Osteoblast (primary cell): Measurements from ENCODE around the gene GTF3C4. TPM values are rescaled to one million over a fixed set of nuclear protein-coding genes. Genes with fewer than 3 reads are reported as not detected.

Experiments
- DNase-seq: peaks from one replicate; pipeline ENCODE4 v3.0.0; 2011; ENCODE audit warnings: low spot score, mixed read lengths; ENCODE audit not compliant: insufficient read length; ENCODE audit errors: missing footprints
- H2AFZ ChIP-seq: 2 replicates; pipeline ENCODE4 v1.6.0; 2011; ENCODE audit warnings: mild to moderate bottlenecking, low read length
- H3K27ac ChIP-seq: 2 replicates; pipeline ENCODE4 v1.5.1; 2011; ENCODE audit warnings: mild to moderate bottlenecking, low read depth, low read length, moderate library complexity
- H3K27me3 ChIP-seq: 2 replicates; pipeline ENCODE4 v1.6.0; 2012; ENCODE audit warnings: mild to moderate bottlenecking, control low read depth, inconsistent platforms, low read length, moderate library complexity; ENCODE audit not compliant: insufficient read depth
- H3K36me3 ChIP-seq: 2 replicates; pipeline ENCODE4 v1.5.1; 2011; ENCODE audit warnings: mild to moderate bottlenecking, low read length, control low read depth, moderate library complexity; ENCODE audit not compliant: insufficient read depth
- H3K4me1 ChIP-seq: 2 replicates; pipeline ENCODE4 v1.5.1; 2011; ENCODE audit warnings: mild to moderate bottlenecking, low read length, control low read depth, moderate library complexity; ENCODE audit not compliant: insufficient read depth
- H3K4me2 ChIP-seq: 2 replicates; pipeline ENCODE4 v1.6.0; 2011; ENCODE audit warnings: mild to moderate bottlenecking, low read length; ENCODE audit not compliant: insufficient read depth
- H3K4me3 ChIP-seq: fragments of 200-600 bp; sonication (generic); 3 replicates; pipeline ENCODE4 v1.5.1; 2012; ENCODE audit warnings: mild to moderate bottlenecking, low read length, inconsistent platforms; ENCODE audit not compliant: insufficient read depth
- H3K79me2 ChIP-seq: 2 replicates; pipeline ENCODE4 v1.6.0; 2012; ENCODE audit warnings: mild to moderate bottlenecking, low read length, control low read depth, inconsistent platforms; ENCODE audit not compliant: insufficient read depth
- H3K9me3 ChIP-seq: 2 replicates; pipeline ENCODE4 v1.5.1; 2011; ENCODE audit warnings: low read depth, low read length, control low read depth
- H4K20me1 ChIP-seq: 2 replicates; pipeline ENCODE4 v1.6.0; 2012; ENCODE audit warnings: mild to moderate bottlenecking, low read length, control low read depth; ENCODE audit not compliant: insufficient read depth
- total RNA-seq: library from RNA; depleted of rRNA; stranded (reverse); fragments of >200 nt; gene quantifications from 2 replicates; pipeline ENCODE4 v1.2.3, GENCODE V29; 2012
- TF ChIP-seq, protein P1 (sequence below): IDR thresholded peaks from 2 replicates; pipeline ENCODE4 v1.5.1; 2011; ENCODE audit warnings: mild to moderate bottlenecking, low read depth, low read length, moderate library complexity; ENCODE audit errors: extremely low read depth

Gene GTF3C4
- total RNA-seq, 1 donor = 21.7 TPM

DNA sequence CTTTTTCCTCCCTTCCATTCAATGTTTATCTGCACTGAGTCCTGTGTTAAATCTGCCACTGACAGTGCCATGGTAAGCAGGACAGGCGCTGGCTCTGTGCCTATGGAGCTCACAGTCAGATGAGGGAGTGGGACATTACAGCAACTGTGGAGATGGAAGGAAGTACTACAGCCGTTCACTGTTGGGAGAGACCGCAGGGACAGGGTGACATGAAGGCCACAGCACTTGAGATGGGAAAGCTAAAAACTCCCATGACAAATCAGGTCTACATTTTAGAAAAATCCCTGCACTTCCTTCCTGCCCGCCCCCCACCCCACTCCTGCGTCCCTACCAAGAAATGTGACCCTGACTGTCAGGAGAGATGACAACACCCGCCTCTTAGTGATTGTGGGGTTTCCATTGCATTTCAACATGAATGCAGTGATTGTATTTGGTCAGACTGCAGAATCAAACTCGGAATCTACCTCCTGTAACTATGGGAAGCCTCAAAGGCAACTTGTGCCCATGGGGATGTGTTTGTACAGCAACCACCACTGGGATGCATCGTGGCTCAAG is 56.4 kb downstream of the GTF3C4 start:
- H3K79me2 ChIP-seq = no peaks in the 10 kb centered on the region
- H3K27me3 ChIP-seq = peaks cover 8% of the 10 kb centered on the region
- no peak overlapping the region for H3K4me2 ChIP-seq
- no peak overlapping the region for H3K27ac ChIP-seq
- DNase-seq = no peak
- TF ChIP-seq, protein P1, sequence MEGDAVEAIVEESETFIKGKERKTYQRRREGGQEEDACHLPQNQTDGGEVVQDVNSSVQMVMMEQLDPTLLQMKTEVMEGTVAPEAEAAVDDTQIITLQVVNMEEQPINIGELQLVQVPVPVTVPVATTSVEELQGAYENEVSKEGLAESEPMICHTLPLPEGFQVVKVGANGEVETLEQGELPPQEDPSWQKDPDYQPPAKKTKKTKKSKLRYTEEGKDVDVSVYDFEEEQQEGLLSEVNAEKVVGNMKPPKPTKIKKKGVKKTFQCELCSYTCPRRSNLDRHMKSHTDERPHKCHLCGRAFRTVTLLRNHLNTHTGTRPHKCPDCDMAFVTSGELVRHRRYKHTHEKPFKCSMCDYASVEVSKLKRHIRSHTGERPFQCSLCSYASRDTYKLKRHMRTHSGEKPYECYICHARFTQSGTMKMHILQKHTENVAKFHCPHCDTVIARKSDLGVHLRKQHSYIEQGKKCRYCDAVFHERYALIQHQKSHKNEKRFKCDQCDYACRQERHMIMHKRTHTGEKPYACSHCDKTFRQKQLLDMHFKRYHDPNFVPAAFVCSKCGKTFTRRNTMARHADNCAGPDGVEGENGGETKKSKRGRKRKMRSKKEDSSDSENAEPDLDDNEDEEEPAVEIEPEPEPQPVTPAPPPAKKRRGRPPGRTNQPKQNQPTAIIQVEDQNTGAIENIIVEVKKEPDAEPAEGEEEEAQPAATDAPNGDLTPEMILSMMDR = no peak
- no peak overlapping the region for H2AFZ ChIP-seq
- H4K20me1 ChIP-seq = no peaks in the 10 kb centered on the region
- no peaks in the 10 kb centered on the region for H3K9me3 ChIP-seq
- no peak overlapping the region for H3K4me3 ChIP-seq
- no peaks in the 10 kb centered on the region for H3K36me3 ChIP-seq
- no peaks in the 10 kb centered on the region for H3K4me1 ChIP-seq

DNA sequence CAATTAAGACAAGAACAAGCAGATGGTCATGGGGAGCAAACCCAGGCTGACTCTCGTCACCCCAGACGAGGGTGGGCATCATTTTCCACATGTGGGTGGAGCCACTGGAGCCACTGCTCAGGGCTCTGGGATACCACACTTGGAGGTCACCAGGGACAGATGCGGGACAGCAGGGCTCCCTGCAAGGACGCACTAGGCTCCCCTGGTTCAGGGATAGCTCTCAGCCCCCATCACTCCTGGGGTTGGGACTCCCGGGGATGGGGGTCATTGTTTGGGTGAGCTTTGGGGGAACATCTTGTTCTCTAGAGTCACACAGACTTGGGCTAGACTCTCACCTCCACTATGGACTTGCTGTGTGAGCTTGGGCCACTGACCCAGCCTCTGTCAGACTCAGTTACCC is 57.8 kb downstream of the GTF3C4 start:
- no peaks in the 10 kb centered on the region for H4K20me1 ChIP-seq
- no peaks in the 10 kb centered on the region for H3K36me3 ChIP-seq
- H3K27ac ChIP-seq = no peak overlapping the region
- no peaks in the 10 kb centered on the region for H3K4me1 ChIP-seq
- H2AFZ ChIP-seq = no peak overlapping the region
- H3K27me3 ChIP-seq = peaks cover 8% of the 10 kb centered on the region
- H3K4me2 ChIP-seq = no peak overlapping the region
- DNase-seq = no peak
- H3K9me3 ChIP-seq = no peaks in the 10 kb centered on the region
- H3K4me3 ChIP-seq = no peak overlapping the region
- TF ChIP-seq, protein P1 = no peak
- H3K79me2 ChIP-seq = no peaks in the 10 kb centered on the region

DNA sequence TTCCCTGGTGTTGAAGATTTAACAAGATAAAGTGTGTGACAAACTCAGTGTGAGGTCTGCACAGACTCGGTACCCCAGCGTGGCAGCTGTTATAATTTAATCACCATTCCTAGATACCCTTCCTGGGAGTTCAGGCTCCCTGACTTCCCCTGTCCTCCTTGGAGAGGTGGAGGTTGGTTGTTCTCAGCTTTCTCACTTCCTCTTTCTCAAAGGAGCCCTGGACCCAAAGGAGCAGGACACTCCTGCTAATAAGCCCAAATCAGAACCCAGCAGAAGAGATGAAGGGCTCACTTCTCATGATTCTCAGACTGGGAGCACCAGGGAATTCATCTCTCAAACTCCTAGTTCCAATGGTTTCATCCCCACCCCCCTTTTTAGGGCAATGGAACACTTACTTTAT is 58.2 kb downstream of the GTF3C4 start:
- Histone ChIP-seq H3K4me2 (no peak overlapping the region), H3K4me1 (no peaks in the 10 kb centered on the region), H3K27me3 (peaks cover 8% of the 10 kb centered on the region), H3K79me2 (no peaks in the 10 kb centered on the region), H3K9me3 (no peaks in the 10 kb centered on the region), H3K36me3 (no peaks in the 10 kb centered on the region), H3K4me3 (no peak overlapping the region), H2AFZ (no peak overlapping the region), H3K27ac (no peak overlapping the region), H4K20me1 (no peaks in the 10 kb centered on the region)
- TF ChIP-seq, protein P1 = no peak
- DNase-seq = no peak

DNA sequence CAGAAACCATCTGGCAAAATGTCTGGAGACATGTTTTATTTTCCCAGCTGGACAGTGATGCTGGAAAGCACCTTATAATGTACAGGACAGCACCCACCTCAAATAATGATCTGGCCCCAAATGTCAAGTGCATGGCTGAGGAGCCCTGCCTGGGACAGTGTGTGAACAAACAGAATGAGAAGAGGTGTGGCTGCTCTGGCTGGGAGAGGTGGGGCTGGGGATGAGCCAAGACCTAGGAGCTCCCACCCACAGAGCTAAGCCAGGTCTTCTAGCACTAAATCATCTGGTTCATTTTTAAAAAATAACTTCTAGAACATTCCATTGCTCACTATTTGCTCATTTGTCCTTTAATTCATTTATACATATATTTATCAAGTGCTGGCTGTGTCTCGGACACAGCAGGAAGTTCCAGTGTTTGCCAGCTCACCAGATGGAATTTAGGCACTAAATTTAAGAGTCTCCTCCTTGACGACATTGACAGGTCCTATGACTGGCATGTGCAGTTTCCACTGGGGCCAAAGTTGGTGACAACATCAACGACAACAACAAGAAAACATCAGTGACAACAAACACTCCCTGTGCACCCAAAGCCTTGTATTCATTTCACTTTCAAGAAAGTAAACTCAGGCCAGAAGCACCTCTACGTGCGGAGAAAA is 59.1 kb downstream of the GTF3C4 start:
- H3K9me3 ChIP-seq = no peaks in the 10 kb centered on the region
- H3K79me2 ChIP-seq = no peaks in the 10 kb centered on the region
- TF ChIP-seq, protein P1 = no peak
- no peak overlapping the region for H3K27ac ChIP-seq
- no peak overlapping the region for H3K4me2 ChIP-seq
- no peaks in the 10 kb centered on the region for H3K36me3 ChIP-seq
- H3K4me3 ChIP-seq = no peak overlapping the region
- H3K27me3 ChIP-seq = peaks cover 8% of the 10 kb centered on the region
- no peak for DNase-seq
- no peak overlapping the region for H2AFZ ChIP-seq
- no peaks in the 10 kb centered on the region for H4K20me1 ChIP-seq
- H3K4me1 ChIP-seq = no peaks in the 10 kb centered on the region
